ENCODE measurements around the gene STMN3. TPM values are rescaled to one million over a fixed set of nuclear protein-coding genes. Genes with fewer than 3 reads are reported as not detected.

Gene STMN3
- total and polyA plus RNA-seq, 2 of the 8 experiments (the other 6 are each of a cell fraction or from before 2014, with no cell fraction given) = 51.5 to 63.1 TPM

- no peak overlapping the region for H2AFZ ChIP-seq (ENCODE audit: low read length)
- H2BK20ac ChIP-seq (ENCODE audit: low read length) = no peak overlapping the region
- H3K27ac ChIP-seq (ENCODE audit: low read depth, low read length) = no peak overlapping the region
- no peaks in the 10 kb centered on the region; the same call in 1 of the 2 replicates for H3K79me1 ChIP-seq (ENCODE audit: low read depth, low read length)
- H4K8ac ChIP-seq (ENCODE audit: extremely low read depth, insufficient read depth, low read length) = no peak overlapping the region
- H2BK15ac ChIP-seq (ENCODE audit: low read length) = no peak overlapping the region
- no peak overlapping the region for H3K4me3 ChIP-seq (ENCODE audit: extremely low read depth in 1 of 4, insufficient read depth in 2 of 4, low read depth in 3 of 4, low read length in 4 of 4)
- peaks cover 7% of the 10 kb centered on the region for H3K23me2 ChIP-seq (ENCODE audit: low read depth, low read length)
- 93% methylated on average over 23 of the region's 26 CpGs; no CpG with 5 or more reads in 1 of the 2 experiments for WGBS, 2 experiments (ENCODE audit: extremely low coverage in 1 of 2, insufficient coverage in 1 of 2, insufficient read length in 1 of 2, insufficient replicate concordance in 2 of 2, low coverage in 1 of 2, low lambda C conversion rate in 2 of 2, missing lambda C conversion rate in 1 of 2)
- H3K27me3 ChIP-seq (replicated peaks in 1 of 4; ENCODE audit: control insufficient read depth in 3 of 4, extremely low read depth in 1 of 4, insufficient read depth in 3 of 4, low read length in 3 of 4) = no peaks in the 10 kb centered on the region
- peaks cover 0 to 29% (median 17%) of the 10 kb centered on the region in 4 experiments; a peak in 6 of 8 replicates for H3K36me3 ChIP-seq (ENCODE audit: control insufficient read depth in 2 of 4, insufficient read depth in 4 of 4, low read length in 3 of 4)
- H3K79me2 ChIP-seq (ENCODE audit: control insufficient read depth in 1 of 2, insufficient read depth in 2 of 2, low read length in 2 of 2) = peaks cover 0 to 9% of the 10 kb centered on the region in 2 experiments; a peak in 1 of 4 replicates
- DNase-seq (ENCODE audit: low read depth in 1 of 2, low spot score in 2 of 2) = no peak
- CTCF ChIA-PET (ENCODE audit: partially characterized antibody) = no interaction called here
- H3K18ac ChIP-seq (ENCODE audit: extremely low read depth, low read length) = no peak overlapping the region
- H3K4me2 ChIP-seq (ENCODE audit: insufficient read depth in 1 of 2, low read depth in 2 of 2, low read length in 2 of 2) = no peak overlapping the region
- H4K91ac ChIP-seq (replicated peaks; ENCODE audit: insufficient read length, low read length) = no peak overlapping the region
- POLR2A ChIA-PET (ENCODE audit: partially characterized antibody) = no interaction called here
- H3K56ac ChIP-seq (replicated peaks; ENCODE audit: insufficient read length, low read depth, low read length) = no peak overlapping the region
- H2BK12ac ChIP-seq (ENCODE audit: low read depth, low read length) = no peak overlapping the region
- no peak overlapping the region for H3K23ac ChIP-seq (ENCODE audit: insufficient read length)
- H3K9ac ChIP-seq (replicated peaks in 1 of 4; ENCODE audit: extremely low read depth in 1 of 4, low read depth in 3 of 4, low read length in 3 of 4) = no peak overlapping the region
- peaks cover 5 to 10% of the 10 kb centered on the region in 2 experiments for H4K20me1 ChIP-seq (replicated peaks in 1 of 2; ENCODE audit: control insufficient read depth in 1 of 2, insufficient read depth in 2 of 2, low read length in 2 of 2)
- peaks cover 0 to 5% (median 4%) of the 10 kb centered on the region in 4 experiments; a peak in 5 of 7 replicates for H3K4me1 ChIP-seq (replicated peaks in 1 of 4; ENCODE audit: control insufficient read depth in 3 of 4, insufficient read depth in 4 of 4, low read length in 3 of 4)
- no peak for FAIRE-seq
- no peak overlapping the region for H2BK5ac ChIP-seq (ENCODE audit: low read depth, low read length)
- no peaks in the 10 kb centered on the region for H3K9me3 ChIP-seq (ENCODE audit: insufficient read depth in 2 of 2, low read depth in 1 of 2, low read length in 1 of 2)
- no peak overlapping the region for H2BK120ac ChIP-seq (replicated peaks; ENCODE audit: low read depth, low read length)
- TF ChIP-seq SIRT6 (IDR thresholded peaks at IDR 0.05; ENCODE audit: low read length) (no peak), CTBP2 (IDR thresholded peaks at IDR 0.05; ENCODE audit: borderline replicate concordance, insufficient read depth, insufficient read length, low read length) (no peak), POLR2A (IDR thresholded peaks at IDR 0.05; ENCODE audit: control extremely low read depth in 1 of 2, low read depth in 2 of 2, low read length in 2 of 2) (no peak), CREB1 (IDR thresholded peaks at IDR 0.05) (no peak), TCF12 (IDR thresholded peaks at IDR 0.05; ENCODE audit: low read depth, low read length) (no peak), SRF (IDR thresholded peaks at IDR 0.05; ENCODE audit: low read depth, low read length) (no peak), BACH1 (IDR thresholded peaks at IDR 0.05; ENCODE audit: low read length) (no peak), EGR1 (IDR thresholded peaks at IDR 0.05; ENCODE audit: borderline replicate concordance, low read depth, low read length) (no peak), TAF7 (optimal IDR thresholded peaks at IDR 0.05; ENCODE audit: borderline replicate concordance, low read depth, low read length) (no peak), BCL11A (IDR thresholded peaks at IDR 0.05; ENCODE audit: low read depth in 2 of 2, low read length in 2 of 2) (no peak), SP1 (IDR thresholded peaks at IDR 0.05; ENCODE audit: low read depth, low read length) (no peak), MAFK (IDR thresholded peaks at IDR 0.05; ENCODE audit: low read depth, low read length) (no peak), MAX (IDR thresholded peaks at IDR 0.05) (no peak)
- no peak overlapping the region for H3K4ac ChIP-seq (replicated peaks; ENCODE audit: insufficient read length, low read depth, low read length)
- no peak overlapping the region for H2AK5ac ChIP-seq (ENCODE audit: low read depth, low read length)
- H4K5ac ChIP-seq (ENCODE audit: insufficient read length, low read depth, low read length) = no peak overlapping the region
- no peak overlapping the region for H3K14ac ChIP-seq (ENCODE audit: insufficient read length)
Observed at GRCh38 chr20:63663332-63664066, 10.3 kb upstream of the STMN3 start.

Data from H1 (cell line).